Glutamatergic neuron (in vitro differentiated cells): Measurements from ENCODE around the gene FAM149B1. TPM values are rescaled to one million over a fixed set of nuclear protein-coding genes. Genes with fewer than 3 reads are reported as not detected.

ENCODE experiments used
- DNase-seq: peaks from one replicate; pipeline ENCODE4 v3.0.0; 2022
- H3K27ac Mint-ChIP-seq: one replicate; pipeline ENCODE4 v1.8.0; 2020; ENCODE audit warnings: mild to moderate bottlenecking, mixed read lengths, inconsistent platforms; ENCODE audit not compliant: unreplicated experiment
- H3K27me3 Mint-ChIP-seq: one replicate; pipeline ENCODE4 v1.8.0; 2020; ENCODE audit warnings: mild to moderate bottlenecking, moderate library complexity, mixed read lengths, inconsistent platforms; ENCODE audit not compliant: unreplicated experiment
- H3K36me3 Mint-ChIP-seq: one replicate; pipeline ENCODE4 v1.8.0; 2020; ENCODE audit warnings: mild to moderate bottlenecking, mixed read lengths, inconsistent platforms; ENCODE audit not compliant: unreplicated experiment
- H3K4me1 Mint-ChIP-seq: one replicate; pipeline ENCODE4 v1.8.0; 2020; ENCODE audit warnings: mild to moderate bottlenecking, low read depth, mixed read lengths, inconsistent platforms; ENCODE audit not compliant: unreplicated experiment
- H3K4me3 Mint-ChIP-seq: one replicate; pipeline ENCODE4 v1.8.0; 2020; ENCODE audit warnings: mild to moderate bottlenecking, mixed read lengths, inconsistent platforms; ENCODE audit not compliant: unreplicated experiment
- H3K9me3 Mint-ChIP-seq: one replicate; pipeline ENCODE4 v1.8.0; 2020; ENCODE audit warnings: mild to moderate bottlenecking, moderate library complexity, mixed read lengths, inconsistent platforms; ENCODE audit not compliant: unreplicated experiment
- CTCF ChIP-seq: fragments of 200-600 bp; sonication (generic); IDR thresholded peaks from one replicate; pipeline ENCODE4 v1.5.0; 2021; ENCODE audit not compliant: partially characterized antibody, unreplicated experiment
- total RNA-seq: library from RNA; stranded (reverse); fragmentation: NEBNext Ultra II Directional; extraction: Animal tissue kit (Norgen Biotek cat#: 25700); gene quantifications from one replicate; pipeline ENCODE4 v1.2.1, GENCODE V29; 2021; ENCODE audit not compliant: unreplicated experiment

Gene FAM149B1
- total RNA-seq, 1 donor from 2014 or later = 31.3 TPM

- H3K4me1 Mint-ChIP-seq = no peaks in the 10 kb centered on the region
- peaks cover 5% of the 10 kb centered on the region for H3K36me3 Mint-ChIP-seq
- no peak overlapping the region for H3K27ac Mint-ChIP-seq
- no peak for DNase-seq
- H3K4me3 Mint-ChIP-seq = no peak overlapping the region
- TF ChIP-seq CTCF = no peak
- no peaks in the 10 kb centered on the region for H3K9me3 Mint-ChIP-seq
- no peaks in the 10 kb centered on the region for H3K27me3 Mint-ChIP-seq
Measured at GRCh38 chr10:73152009-73152408, 15.9 kb upstream of the FAM149B1 start.

GRCh38 chr10:73156054-73156453, 11.9 kb upstream of the FAM149B1 start:
- Mint-ChIP-seq H3K4me1 (no peaks in the 10 kb centered on the region), H3K4me3 (no peak overlapping the region), H3K9me3 (no peaks in the 10 kb centered on the region), H3K36me3 (peaks cover 5% of the 10 kb centered on the region), H3K27ac (no peak overlapping the region), H3K27me3 (no peaks in the 10 kb centered on the region)
- DNase-seq = no peak
- TF ChIP-seq CTCF = no peak

- Mint-ChIP-seq H3K36me3 (no peaks in the 10 kb centered on the region), H3K4me3 (no peak overlapping the region), H3K27me3 (no peaks in the 10 kb centered on the region), H3K4me1 (no peaks in the 10 kb centered on the region), H3K27ac (no peak overlapping the region), H3K9me3 (no peaks in the 10 kb centered on the region)
- peak; percentile 53 for DNase-seq
- peak; percentile 82 for TF ChIP-seq CTCF
Measured at GRCh38 chr10:73159038-73159648, 8.8 kb upstream of the FAM149B1 start.

- no peak for TF ChIP-seq CTCF
- DNase-seq = no peak
- no peaks in the 10 kb centered on the region for H3K9me3 Mint-ChIP-seq
- no peaks in the 10 kb centered on the region for H3K4me1 Mint-ChIP-seq
- no peak overlapping the region for H3K4me3 Mint-ChIP-seq
- no peak overlapping the region for H3K27ac Mint-ChIP-seq
- no peaks in the 10 kb centered on the region for H3K27me3 Mint-ChIP-seq
- H3K36me3 Mint-ChIP-seq = no peaks in the 10 kb centered on the region
Measured at GRCh38 chr10:73161079-73161478, 6.8 kb upstream of the FAM149B1 start.

GRCh38 chr10:73161662-73162061, 6.3 kb upstream of the FAM149B1 start:
- TF ChIP-seq CTCF = no peak

More at GRCh38 chr10:73161662-73162061, 6.3 kb upstream of the FAM149B1 start:
- Mint-ChIP-seq H3K36me3 (no peaks in the 10 kb centered on the region), H3K27me3 (no peaks in the 10 kb centered on the region), H3K27ac (no peak overlapping the region), H3K4me3 (no peak overlapping the region), H3K4me1 (no peaks in the 10 kb centered on the region), H3K9me3 (no peaks in the 10 kb centered on the region)
- no peak for DNase-seq
